Neuron (in vitro differentiated cells): ENCODE results near the gene ROBO4.

Source experiments
- H2AFZ ChIP-seq: one replicate; pipeline ENCODE4 v1.6.1; 2013; ENCODE audit warnings: low read depth, mild to moderate bottlenecking, inconsistent platforms, low read length, moderate library complexity
- H3K27me3 ChIP-seq: one replicate; pipeline ENCODE4 v1.6.1; 2013; ENCODE audit warnings: low read length; ENCODE audit not compliant: insufficient read depth
- H3K36me3 ChIP-seq: one replicate; pipeline ENCODE4 v1.6.1; 2013; ENCODE audit warnings: low read length; ENCODE audit not compliant: insufficient read depth
- H3K4me1 ChIP-seq: one replicate; pipeline ENCODE4 v1.6.1; 2013; ENCODE audit warnings: low read length; ENCODE audit not compliant: insufficient read depth
- H3K4me3 ChIP-seq: 2 replicates; pipeline ENCODE4 v1.5.1; 2013; ENCODE audit warnings: mild to moderate bottlenecking, low read length, moderate library complexity
- H3K9me3 ChIP-seq: one replicate; pipeline ENCODE4 v1.6.1; 2013; ENCODE audit warnings: low read length

Gene ROBO4

DNA sequence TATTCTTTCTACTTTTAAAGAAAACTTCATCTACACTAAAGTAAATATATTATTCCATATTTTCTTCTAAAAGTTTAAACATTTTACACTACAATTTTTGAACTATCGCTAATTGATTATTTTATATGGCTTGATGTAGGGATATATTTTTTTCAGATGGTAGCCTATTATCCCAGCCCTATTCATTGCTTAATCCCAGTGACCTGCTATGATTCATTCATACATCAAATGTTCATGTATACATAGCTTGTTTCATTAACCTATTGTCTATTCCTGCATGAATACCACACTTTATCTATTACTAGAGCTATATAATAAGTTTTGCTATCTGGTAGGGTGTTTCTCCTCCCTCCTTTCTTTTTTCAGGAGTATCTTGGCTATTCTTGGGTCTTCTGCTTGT is 5.0 kb upstream of the ROBO4 start:
- Histone ChIP-seq H3K4me1 (peaks cover 6% of the 10 kb centered on the region), H2AFZ (no peak overlapping the region), H3K27me3 (peaks cover 3% of the 10 kb centered on the region)

DNA sequence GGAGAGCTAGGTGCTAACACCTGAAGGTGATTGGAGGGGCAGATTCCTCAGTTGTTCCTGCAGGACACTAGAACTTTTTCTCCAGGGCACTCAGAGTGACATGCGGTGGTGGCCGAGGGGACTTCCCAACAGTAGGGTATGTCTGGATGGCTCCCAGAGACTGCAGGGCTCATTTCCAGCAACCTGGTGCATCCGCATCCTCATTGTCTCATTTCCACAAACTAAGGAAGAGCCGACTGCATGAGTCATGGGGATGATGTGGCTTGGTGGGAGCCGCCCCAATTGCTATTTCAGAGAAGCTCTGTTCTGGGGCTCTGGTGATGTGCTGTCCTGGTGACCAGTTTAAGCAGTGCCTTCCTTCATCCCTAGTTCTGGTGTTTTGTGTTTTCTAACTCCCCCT is 2.8 kb upstream of the ROBO4 start:
- H3K4me3 ChIP-seq, result no peak overlapping the region
- peaks cover 6% of the 10 kb centered on the region for H3K4me1 ChIP-seq
- peaks cover 3% of the 10 kb centered on the region for H3K27me3 ChIP-seq

More for the DNA sequence above, 5.0 kb upstream of the ROBO4 start:
- Histone ChIP-seq H3K36me3 (no peaks in the 10 kb centered on the region), H3K9me3 (no peaks in the 10 kb centered on the region), H3K4me3 (no peak overlapping the region)

DNA sequence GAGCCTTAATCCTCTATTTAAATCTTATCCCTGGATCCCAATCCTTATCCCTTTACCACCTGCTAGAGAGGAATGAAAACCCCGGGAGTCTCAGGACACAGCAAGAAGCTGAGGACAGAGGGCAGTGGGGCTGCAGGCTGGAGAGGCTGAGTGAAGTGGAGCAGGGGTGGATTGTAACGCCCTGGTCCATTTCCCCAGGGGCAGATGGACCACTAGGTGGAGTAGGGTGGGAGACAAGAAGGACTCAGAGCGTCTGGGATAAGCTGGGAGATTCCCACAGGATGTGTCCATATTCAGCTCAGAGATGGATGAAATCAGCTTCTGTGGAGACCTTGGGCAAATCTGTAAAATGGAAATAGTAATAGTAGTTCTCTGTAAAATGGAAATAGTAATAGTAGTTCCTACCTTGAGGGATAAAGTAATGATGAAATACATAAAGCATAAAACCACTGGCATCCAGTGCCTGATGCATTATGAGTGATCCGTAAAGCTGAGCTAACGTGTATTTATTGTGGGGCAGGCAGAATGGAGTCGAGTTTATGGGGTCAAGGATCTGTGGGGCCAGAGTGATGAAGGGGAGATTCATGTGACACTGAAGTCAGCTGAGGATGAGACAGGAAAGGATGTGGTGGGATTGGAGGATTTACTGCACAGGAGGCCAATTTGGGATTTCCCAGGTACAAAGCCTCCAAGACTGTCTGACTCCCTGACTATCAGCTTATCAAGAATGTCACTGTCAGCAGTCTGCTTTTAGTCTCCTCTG is 1.9 kb upstream of the ROBO4 start:
- H3K9me3 ChIP-seq, result no peaks in the 10 kb centered on the region
- no peak overlapping the region for H2AFZ ChIP-seq
- H3K27me3 ChIP-seq, result peaks cover 3% of the 10 kb centered on the region
- H3K4me3 ChIP-seq, result no peak overlapping the region
- H3K4me1 ChIP-seq, result peaks cover 6% of the 10 kb centered on the region
- no peaks in the 10 kb centered on the region for H3K36me3 ChIP-seq

More for the DNA sequence above, 2.8 kb upstream of the ROBO4 start:
- no peaks in the 10 kb centered on the region for H3K9me3 ChIP-seq
- no peak overlapping the region for H2AFZ ChIP-seq
- H3K36me3 ChIP-seq, result no peaks in the 10 kb centered on the region

DNA sequence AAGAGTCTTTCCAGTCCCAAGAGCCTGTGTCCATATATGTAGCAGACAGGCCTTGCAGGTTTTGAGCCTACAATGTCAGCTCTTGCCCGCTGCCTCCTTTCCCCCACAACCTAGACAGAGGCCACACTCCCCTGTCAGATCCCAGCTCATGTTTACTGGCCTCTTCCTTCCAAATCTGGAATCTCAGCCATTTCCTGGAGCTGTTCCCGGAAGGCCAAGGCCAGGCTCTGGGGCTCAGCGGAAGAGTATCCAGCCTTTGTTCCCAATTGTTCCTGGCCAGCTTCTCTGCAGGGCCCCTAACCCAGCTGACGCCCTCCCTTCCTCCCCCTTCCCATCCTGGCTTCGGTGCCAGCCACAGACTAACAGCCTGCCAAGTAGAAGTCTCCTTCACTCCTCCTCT is 1.0 kb upstream of the ROBO4 start:
- Histone ChIP-seq H3K27me3 (peaks cover 3% of the 10 kb centered on the region), H3K4me3 (no peak overlapping the region), H3K9me3 (no peaks in the 10 kb centered on the region), H3K4me1 (peaks cover 6% of the 10 kb centered on the region), H3K36me3 (no peaks in the 10 kb centered on the region), H2AFZ (no peak overlapping the region)

DNA sequence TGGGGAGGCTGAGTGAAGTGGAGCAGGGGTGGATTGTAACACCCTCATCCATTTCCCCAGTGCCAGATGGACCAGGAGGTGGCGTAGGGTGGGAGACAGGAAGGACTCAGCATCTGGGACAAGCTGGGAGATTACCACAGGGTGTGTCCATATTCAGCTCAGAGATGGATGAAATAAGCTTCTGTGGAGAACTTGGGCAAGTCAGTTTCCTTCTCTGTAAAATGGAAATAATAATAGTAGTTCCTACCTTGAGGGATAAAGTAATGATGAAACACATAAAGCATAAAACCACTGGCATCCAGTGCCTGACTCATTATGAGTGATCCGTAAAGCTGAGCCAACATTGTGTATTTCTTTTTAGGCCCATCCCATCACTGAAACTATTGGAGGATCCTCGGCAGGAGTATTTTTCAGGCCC is 607 bp upstream of the ROBO4 start:
- Histone ChIP-seq H3K27me3 (peaks cover 3% of the 10 kb centered on the region), H3K4me3 (no peak overlapping the region), H2AFZ (no peak overlapping the region), H3K9me3 (no peaks in the 10 kb centered on the region), H3K36me3 (no peaks in the 10 kb centered on the region), H3K4me1 (peaks cover 6% of the 10 kb centered on the region)

DNA sequence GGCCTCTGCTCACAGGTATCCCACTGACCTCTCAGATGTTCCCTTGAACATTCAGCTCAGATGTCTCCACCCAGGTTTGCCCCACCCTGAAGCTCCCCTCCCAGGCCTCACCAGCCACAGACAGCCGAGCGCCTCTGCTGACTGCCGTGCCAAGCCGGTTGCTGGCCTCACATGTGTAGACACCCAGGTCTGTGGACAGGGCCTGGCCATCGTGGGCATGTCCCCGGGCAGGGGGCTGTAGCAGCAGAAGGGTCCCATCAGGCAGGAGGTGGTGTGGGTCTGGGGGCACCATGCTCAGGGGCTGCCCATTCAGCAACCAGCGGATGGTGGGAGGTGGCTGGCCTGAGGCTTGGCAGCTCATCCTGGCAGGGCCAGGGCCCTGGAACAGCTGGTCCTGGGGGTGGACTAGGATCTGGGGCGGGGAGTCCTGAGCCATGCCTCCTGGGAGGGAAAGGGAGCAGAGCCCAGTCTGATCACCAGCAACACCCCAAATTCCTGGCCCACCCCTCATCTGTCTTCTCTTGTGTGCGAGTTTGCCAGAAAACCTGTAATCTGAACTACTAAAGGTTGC is 759 bp downstream of the ROBO4 start:
- H3K27me3 ChIP-seq, result peaks cover 7% of the 10 kb centered on the region
- no peaks in the 10 kb centered on the region for H3K36me3 ChIP-seq
- H3K9me3 ChIP-seq, result no peaks in the 10 kb centered on the region
- H3K4me1 ChIP-seq, result peaks cover 6% of the 10 kb centered on the region
- no peak overlapping the region for H2AFZ ChIP-seq
- no peak overlapping the region for H3K4me3 ChIP-seq

DNA sequence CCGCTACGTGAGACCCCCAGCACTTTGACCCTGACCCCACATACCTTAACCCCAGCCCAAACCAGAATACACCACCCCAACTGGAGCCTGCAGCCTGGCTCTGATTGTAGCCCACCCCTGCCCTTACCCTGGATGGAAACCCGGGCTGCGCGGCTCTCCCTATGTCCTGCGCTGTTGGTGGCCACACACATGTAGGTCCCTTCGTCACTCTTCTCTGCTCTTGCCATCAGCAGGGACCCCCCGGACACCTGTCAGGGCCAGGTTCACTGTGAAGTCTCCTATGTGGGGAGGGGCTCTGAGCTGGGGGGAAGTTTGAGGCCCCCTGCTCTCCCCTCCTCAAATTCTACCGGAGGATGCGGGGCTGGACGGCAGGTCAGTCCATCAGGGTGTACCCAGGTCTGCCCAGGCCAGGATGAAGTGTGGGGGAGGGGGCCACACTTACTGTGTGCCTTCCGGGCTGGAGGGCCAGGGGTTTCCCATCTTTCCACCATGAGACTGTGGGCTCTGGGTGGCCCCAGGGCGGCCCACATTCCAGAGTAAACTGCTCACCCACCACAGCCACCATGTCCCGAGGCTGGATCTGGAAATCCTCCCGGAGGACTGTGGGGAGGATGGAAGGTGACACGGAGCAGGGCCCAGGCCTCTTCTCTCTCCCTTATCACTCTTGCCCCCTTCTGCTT is 1.5 kb downstream of the ROBO4 start:
- Histone ChIP-seq H3K4me1 (peaks cover 6% of the 10 kb centered on the region), H3K9me3 (no peaks in the 10 kb centered on the region), H3K4me3 (no peak overlapping the region), H3K36me3 (no peaks in the 10 kb centered on the region), H2AFZ (no peak overlapping the region), H3K27me3 (peaks cover 8% of the 10 kb centered on the region)

DNA sequence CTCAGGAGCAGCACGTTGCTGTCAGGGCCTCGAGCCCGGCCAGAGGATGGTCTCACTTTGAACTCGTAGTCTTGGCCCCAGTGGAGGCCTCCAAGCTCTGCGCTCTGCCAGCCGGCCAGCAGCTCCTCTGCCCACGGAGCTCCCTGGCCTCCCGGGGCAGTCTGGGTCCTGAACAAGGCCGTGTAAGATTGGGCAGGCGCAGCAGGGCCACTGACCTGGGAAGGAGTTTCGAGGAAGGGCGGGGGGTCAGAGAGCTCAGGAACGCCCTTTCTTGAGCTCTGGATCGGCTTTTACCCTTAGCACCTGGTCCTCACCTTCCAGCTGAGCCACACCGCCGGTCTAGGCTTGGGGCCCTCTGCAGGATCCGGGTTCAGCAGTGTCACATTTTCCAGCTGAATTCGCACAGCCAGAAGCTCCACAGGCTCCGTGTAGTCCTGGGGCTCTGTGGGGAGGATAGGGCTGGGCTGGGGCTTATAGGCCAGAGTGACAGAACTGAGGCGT is 2.1 kb downstream of the ROBO4 start:
- H3K4me3 ChIP-seq, result no peak overlapping the region
- no peaks in the 10 kb centered on the region for H3K36me3 ChIP-seq
- H2AFZ ChIP-seq, result no peak overlapping the region
- H3K9me3 ChIP-seq, result no peaks in the 10 kb centered on the region
- peaks cover 8% of the 10 kb centered on the region for H3K27me3 ChIP-seq
- peaks cover 6% of the 10 kb centered on the region for H3K4me1 ChIP-seq

DNA sequence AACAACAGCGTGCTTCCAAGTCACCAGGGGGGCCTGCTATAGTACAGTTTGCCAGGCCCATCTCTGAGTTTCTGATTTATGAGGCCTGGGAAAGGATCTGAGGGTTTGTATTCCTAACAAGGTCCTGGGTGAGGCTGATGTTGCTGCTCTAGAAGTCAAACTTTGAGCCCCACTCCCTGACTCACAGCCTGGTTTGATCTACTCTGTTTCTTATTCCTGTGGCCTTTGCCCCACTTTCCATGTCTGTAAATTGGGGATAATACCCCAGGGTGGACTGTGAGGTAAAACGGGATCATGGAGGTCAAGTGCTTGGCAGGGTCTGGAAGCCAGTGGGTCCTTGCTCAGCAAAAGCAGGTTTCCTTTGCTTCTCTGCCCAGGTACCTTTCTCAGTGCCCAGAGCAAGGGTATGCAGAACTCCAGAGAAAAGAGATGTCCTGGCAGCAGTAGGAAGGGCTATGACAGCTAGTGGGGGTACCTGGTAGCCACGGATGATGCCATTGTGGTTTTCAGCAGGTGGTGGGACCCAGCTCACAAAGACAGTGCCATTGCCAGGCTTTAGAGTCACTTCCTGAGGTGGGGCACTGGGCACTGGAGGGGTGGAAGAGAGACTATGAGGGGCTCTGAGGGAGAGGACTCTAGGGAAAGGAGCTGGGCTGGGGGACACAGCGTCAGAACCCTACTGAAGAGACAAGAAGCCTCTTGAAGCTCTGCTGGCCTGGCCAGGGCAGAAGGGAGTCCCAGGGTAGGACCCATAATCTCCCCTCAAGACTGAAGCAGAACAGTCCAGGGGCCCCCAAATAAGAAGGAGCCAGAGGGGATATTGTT is 2.8 kb downstream of the ROBO4 start:
- no peak overlapping the region for H2AFZ ChIP-seq
- no peaks in the 10 kb centered on the region for H3K9me3 ChIP-seq
- H3K4me3 ChIP-seq, result no peak overlapping the region
- peaks cover 6% of the 10 kb centered on the region for H3K4me1 ChIP-seq
- peaks cover 10% of the 10 kb centered on the region for H3K27me3 ChIP-seq
- H3K36me3 ChIP-seq, result no peaks in the 10 kb centered on the region

DNA sequence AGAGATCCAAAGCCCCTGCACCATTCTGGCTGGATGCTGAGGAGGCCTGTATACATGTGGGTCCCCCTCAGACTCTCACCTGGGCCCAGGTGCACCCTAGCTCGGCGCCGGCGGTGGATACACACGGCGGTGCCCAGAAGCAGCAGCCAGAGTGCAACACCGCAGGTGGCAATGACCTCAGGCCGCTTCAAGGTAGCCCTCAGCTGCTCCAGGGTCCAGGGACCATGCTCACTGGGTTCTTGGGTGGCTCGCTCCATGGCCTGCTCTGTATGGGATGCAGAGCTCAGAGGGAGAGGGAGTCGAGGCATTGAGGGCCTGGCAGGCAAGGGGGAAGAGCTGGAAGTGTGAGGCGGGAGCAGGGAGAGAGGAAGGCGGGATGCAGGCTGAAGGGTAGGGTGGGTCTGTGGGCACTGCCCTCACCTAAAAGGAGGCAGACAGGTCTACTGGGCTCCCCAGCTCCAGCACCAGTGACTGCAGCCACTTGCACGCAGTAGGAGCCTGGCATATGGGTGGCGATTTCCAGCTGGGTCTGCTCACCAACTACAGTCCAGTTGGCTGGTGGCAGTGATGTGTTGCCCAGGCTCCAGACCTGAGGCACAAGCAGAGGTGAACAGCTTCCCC is 3.8 kb downstream of the ROBO4 start:
- no peaks in the 10 kb centered on the region for H3K9me3 ChIP-seq
- no peak overlapping the region for H3K4me3 ChIP-seq
- peaks cover 6% of the 10 kb centered on the region for H3K4me1 ChIP-seq
- peaks cover 14% of the 10 kb centered on the region for H3K27me3 ChIP-seq
- H2AFZ ChIP-seq, result no peak overlapping the region
- H3K36me3 ChIP-seq, result no peaks in the 10 kb centered on the region

DNA sequence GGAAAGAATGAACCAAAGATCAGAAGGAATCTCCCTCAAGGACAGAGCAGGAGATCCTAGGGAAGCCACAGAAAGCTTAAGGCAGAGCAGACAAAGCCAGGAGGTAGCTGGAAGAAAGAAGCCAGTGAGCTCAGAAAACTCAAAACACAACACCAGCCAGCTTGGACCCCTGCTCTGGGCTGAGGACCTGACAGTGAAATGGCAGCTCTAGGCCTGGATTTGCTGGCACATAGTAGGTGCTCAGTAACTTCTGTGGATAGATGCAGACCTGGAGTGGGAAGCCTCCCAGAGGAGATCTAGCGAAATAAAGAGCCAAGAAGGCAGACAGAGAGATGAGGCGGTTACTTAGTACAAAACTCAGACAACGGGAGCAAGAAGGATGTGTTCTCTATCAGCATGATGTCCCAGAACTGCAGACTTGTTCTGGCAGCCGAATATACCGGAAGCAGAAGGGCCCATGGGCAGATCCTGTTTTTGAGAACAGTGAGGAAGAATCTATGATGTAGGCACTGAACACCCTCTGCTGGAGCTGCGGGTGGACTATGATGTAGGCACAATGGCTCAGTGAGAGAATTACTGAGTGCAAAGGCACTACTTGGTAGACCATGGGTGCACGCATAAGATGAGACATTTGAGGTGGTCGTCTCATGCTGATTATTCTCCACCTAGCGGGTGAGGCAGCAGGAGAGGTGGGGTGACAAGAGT is 4.8 kb downstream of the ROBO4 start:
- no peaks in the 10 kb centered on the region for H3K4me1 ChIP-seq
- H3K27me3 ChIP-seq, result peaks cover 17% of the 10 kb centered on the region
- H3K4me3 ChIP-seq, result no peak overlapping the region
- no peaks in the 10 kb centered on the region for H3K9me3 ChIP-seq
- H2AFZ ChIP-seq, result no peak overlapping the region
- H3K36me3 ChIP-seq, result no peaks in the 10 kb centered on the region

DNA sequence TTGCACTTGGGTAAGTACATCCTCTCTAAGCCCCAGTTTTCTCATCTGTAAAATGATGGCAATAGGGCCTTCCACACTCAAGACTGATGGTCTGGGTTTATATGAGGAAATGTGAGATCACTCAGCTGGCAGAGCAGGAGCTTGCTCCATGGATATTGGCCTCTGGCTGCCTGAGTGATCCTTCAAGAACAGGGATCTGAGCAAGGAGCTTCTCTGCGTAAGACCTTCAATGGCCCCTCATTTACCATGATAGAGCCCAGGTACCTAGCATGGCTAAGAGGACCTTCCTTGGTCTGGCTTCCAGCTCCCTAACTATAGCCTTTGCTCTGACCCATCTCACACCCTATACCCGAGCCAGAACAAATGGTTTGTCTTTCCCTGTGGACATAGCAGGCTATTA is 5.5 kb downstream of the ROBO4 start:
- Histone ChIP-seq H3K27me3 (peaks cover 17% of the 10 kb centered on the region), H3K36me3 (no peaks in the 10 kb centered on the region), H3K4me3 (no peak overlapping the region), H2AFZ (no peak overlapping the region), H3K4me1 (no peaks in the 10 kb centered on the region), H3K9me3 (no peaks in the 10 kb centered on the region)
